ENCODE data around the gene KRT9. TPM values are rescaled to one million over a fixed set of nuclear protein-coding genes. Genes with fewer than 3 reads are reported as not detected.

The KRT9 gene
- total RNA-seq, 1 experiment from 2014 or later, result 0.15 TPM

DNA sequence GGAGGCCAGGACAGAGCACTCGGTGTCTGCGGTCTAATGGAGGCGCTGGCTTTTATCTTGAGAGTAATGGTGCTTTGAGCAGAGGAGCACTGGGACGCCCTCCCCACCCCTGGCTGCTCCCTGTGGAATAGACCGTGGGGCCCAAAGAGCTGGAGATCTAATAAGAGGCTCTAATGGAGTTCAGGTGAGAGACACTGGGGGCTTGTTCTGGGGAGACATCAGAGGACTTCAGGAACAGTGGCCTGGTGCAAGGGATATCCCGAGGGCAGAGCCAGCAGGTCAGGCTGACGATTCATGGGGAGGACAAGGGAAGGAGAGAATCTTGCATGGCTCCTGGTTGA lies 34.3 kb downstream of the KRT9 start:
- no peaks in the 10 kb centered on the region for H3K9me3 ChIP-seq (ENCODE audit: control insufficient read depth in 1 of 2, insufficient read depth in 1 of 2, low read depth in 1 of 2, low read length in 2 of 2)
- DNase-seq (ENCODE audit: low read depth, low spot score) (no peak), ATAC-seq (no peak)
- intact Hi-C loops (cut with micrococcal nuclease), result no loop called here
- no TSS peak for BruUV-seq (replicated peaks)
- CTCF ChIA-PET, result interaction anchor here (4.9 kb wide), 1 partner anchor 11 kb away, joined by 39 read pairs; no protein-coding TSS in a partner anchor
- H3K79me2 ChIP-seq (ENCODE audit: insufficient read depth, low read length), result no peaks in the 10 kb centered on the region
- no peak for TF ChIP-seq FOSL1 (IDR thresholded peaks at IDR 0.05; ENCODE audit: low read depth)
- H3K9me2 ChIP-seq (ENCODE audit: insufficient read depth), result no peaks in the 10 kb centered on the region
- H3K4me3 ChIP-seq (replicated peaks in 1 of 2; ENCODE audit: low read depth in 1 of 2, low read length in 2 of 2), result no peak overlapping the region
- H4K20me1 ChIP-seq (ENCODE audit: insufficient read depth), result no peaks in the 10 kb centered on the region
- H3K27me3 ChIP-seq (ENCODE audit: insufficient read depth, low read length), result no peaks in the 10 kb centered on the region
- POLR2A ChIA-PET, result interaction anchor here (0.9 to 2.3 kb wide), 2 partner anchors 9 to 12 kb away, joined by 4 to 7 read pairs; partner anchors contain the start of gene KRT19
- RAD21 ChIA-PET (ENCODE audit: low non-redundant PET in 1 of 2, low total read pairs in 2 of 2, uncharacterized antibody in 2 of 2, unreplicated experiment in 2 of 2), result no interaction called here
- H2AFZ ChIP-seq (ENCODE audit: low read depth, low read length, poor library complexity, severe bottlenecking), result no peak overlapping the region
- no peak overlapping the region for H3K9ac ChIP-seq (ENCODE audit: low read length)
- no peak overlapping the region for H3K4me2 ChIP-seq (ENCODE audit: low read length)
- H3K27ac ChIP-seq (ENCODE audit: low read depth, low read length), result no peak overlapping the region
- H3K36me3 ChIP-seq (ENCODE audit: control insufficient read depth in 1 of 2, insufficient read depth in 2 of 2, low read length in 2 of 2), result no peaks in the 10 kb centered on the region
- peaks cover 22 to 66% of the 10 kb centered on the region in 2 experiments for H3K4me1 ChIP-seq (ENCODE audit: control insufficient read depth in 1 of 2, insufficient read depth in 2 of 2, low read length in 2 of 2)

DNA sequence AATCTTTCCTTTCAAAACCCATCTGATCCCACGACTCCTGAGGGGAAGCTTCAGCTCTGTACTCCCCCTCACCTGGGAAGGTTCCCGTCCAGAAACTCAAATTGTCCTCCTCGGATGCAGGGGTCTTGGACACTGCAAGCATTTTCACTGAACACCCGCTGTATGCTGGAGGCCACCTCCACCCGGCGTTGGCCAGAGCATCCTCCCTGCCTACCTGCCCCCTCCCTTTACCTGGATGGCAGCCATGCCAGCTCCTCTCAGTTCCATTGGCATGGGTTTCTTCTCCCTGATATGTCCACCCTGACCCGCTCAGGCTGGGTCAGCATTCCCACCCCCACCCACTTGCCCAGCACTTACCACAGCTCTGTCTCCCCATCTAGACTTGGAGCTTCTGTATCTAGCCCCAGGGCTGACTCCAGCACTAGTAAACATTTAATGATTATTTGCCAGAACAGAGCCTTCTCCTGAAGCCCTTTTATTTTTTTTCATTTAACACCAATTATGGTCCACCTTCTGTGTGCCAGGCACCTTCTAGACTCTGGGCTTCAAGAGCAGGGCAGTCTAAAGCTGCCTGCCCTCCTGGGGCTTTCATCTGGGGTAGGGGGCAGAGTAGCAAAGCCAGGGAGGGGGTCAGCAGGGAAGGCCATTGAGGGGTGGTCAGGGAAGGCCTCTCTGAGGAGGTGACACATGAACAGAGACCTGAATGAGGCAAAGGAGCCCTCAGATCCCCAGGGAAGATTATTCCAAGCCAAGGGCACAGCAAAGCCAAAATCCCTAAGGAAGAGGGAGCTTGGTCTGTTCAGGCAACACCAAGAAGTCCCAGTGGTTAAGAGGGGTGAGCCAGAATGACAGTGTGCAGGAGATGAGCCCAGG lies 34.9 kb downstream of the KRT9 start:
- ChIA-PET POLR2A (interaction anchor here (0.7 to 2.3 kb wide), 4 partner anchors 9 to 15 kb away, joined by 3 to 7 read pairs (median 4); partner anchors contain the start of gene KRT19), CTCF (interaction anchor here (1.2 to 4.9 kb wide), 2 partner anchors 12 to 126 kb away, joined by 5 to 39 read pairs; no protein-coding TSS in a partner anchor), RAD21 (ENCODE audit: low non-redundant PET in 1 of 2, low total read pairs in 2 of 2, uncharacterized antibody in 2 of 2, unreplicated experiment in 2 of 2) (interaction anchor here in 1 of 2 experiments (1.0 kb wide), 1 partner anchor 12 kb away, joined by 3 read pairs; no protein-coding TSS in a partner anchor)
- Histone ChIP-seq H3K9ac (ENCODE audit: low read length) (no peak overlapping the region), H3K9me2 (ENCODE audit: insufficient read depth) (no peaks in the 10 kb centered on the region), H3K4me3 (replicated peaks in 1 of 2; ENCODE audit: low read depth in 1 of 2, low read length in 2 of 2) (no peak overlapping the region), H4K20me1 (ENCODE audit: insufficient read depth) (no peaks in the 10 kb centered on the region), H3K79me2 (ENCODE audit: insufficient read depth, low read length) (no peaks in the 10 kb centered on the region), H3K36me3 (ENCODE audit: control insufficient read depth in 1 of 2, insufficient read depth in 2 of 2, low read length in 2 of 2) (no peaks in the 10 kb centered on the region), H3K27me3 (ENCODE audit: insufficient read depth, low read length) (no peaks in the 10 kb centered on the region), H3K4me2 (ENCODE audit: low read length) (no peak overlapping the region), H3K4me1 (ENCODE audit: control insufficient read depth in 1 of 2, insufficient read depth in 2 of 2, low read length in 2 of 2) (peaks cover 22 to 72% of the 10 kb centered on the region in 2 experiments), H2AFZ (ENCODE audit: low read depth, low read length, poor library complexity, severe bottlenecking) (no peak overlapping the region), H3K9me3 (ENCODE audit: control insufficient read depth in 1 of 2, insufficient read depth in 1 of 2, low read depth in 1 of 2, low read length in 2 of 2) (no peaks in the 10 kb centered on the region), H3K27ac (ENCODE audit: low read depth, low read length) (no peak overlapping the region)
- intact Hi-C loops (cut with micrococcal nuclease), result no loop called here
- BruUV-seq (replicated peaks), result no TSS peak
- no peak for ATAC-seq
- DNase-seq (ENCODE audit: low read depth, low spot score), result no peak
- TF ChIP-seq, protein P1, sequence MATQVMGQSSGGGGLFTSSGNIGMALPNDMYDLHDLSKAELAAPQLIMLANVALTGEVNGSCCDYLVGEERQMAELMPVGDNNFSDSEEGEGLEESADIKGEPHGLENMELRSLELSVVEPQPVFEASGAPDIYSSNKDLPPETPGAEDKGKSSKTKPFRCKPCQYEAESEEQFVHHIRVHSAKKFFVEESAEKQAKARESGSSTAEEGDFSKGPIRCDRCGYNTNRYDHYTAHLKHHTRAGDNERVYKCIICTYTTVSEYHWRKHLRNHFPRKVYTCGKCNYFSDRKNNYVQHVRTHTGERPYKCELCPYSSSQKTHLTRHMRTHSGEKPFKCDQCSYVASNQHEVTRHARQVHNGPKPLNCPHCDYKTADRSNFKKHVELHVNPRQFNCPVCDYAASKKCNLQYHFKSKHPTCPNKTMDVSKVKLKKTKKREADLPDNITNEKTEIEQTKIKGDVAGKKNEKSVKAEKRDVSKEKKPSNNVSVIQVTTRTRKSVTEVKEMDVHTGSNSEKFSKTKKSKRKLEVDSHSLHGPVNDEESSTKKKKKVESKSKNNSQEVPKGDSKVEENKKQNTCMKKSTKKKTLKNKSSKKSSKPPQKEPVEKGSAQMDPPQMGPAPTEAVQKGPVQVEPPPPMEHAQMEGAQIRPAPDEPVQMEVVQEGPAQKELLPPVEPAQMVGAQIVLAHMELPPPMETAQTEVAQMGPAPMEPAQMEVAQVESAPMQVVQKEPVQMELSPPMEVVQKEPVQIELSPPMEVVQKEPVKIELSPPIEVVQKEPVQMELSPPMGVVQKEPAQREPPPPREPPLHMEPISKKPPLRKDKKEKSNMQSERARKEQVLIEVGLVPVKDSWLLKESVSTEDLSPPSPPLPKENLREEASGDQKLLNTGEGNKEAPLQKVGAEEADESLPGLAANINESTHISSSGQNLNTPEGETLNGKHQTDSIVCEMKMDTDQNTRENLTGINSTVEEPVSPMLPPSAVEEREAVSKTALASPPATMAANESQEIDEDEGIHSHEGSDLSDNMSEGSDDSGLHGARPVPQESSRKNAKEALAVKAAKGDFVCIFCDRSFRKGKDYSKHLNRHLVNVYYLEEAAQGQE (IDR thresholded peaks at IDR 0.05; ENCODE audit: low read depth), result no peak
- TF ChIP-seq POLR2AphosphoS5 (IDR thresholded peaks at IDR 0.05; ENCODE audit: low read depth, low read length) (no peak), SRF (IDR thresholded peaks at IDR 0.05; ENCODE audit: low read depth) (no peak), EZH2phosphoT487 (IDR thresholded peaks at IDR 0.05; ENCODE audit: borderline replicate concordance) (no peak), SIN3A (IDR thresholded peaks at IDR 0.05; ENCODE audit: low read depth) (no peak), RAD21 (IDR thresholded peaks at IDR 0.05; ENCODE audit: low read depth) (no peak), ZFX (IDR thresholded peaks at IDR 0.05) (no peak), TCF7L2 (IDR thresholded peaks at IDR 0.05; ENCODE audit: borderline replicate concordance, extremely low read depth, insufficient read depth, insufficient read length) (no peak), FOSL1 (IDR thresholded peaks at IDR 0.05; ENCODE audit: low read depth) (no peak), POLR2A (IDR thresholded peaks at IDR 0.05; ENCODE audit: borderline replicate concordance, extremely low read depth, insufficient read depth, insufficient read length) (no peak), ELF1 (IDR thresholded peaks at IDR 0.05; ENCODE audit: borderline replicate concordance, low read depth) (no peak), YY1 (IDR thresholded peaks at IDR 0.05; ENCODE audit: extremely low read depth, insufficient replicate concordance, low read depth, low read length) (no peak)
- TF ChIP-seq, protein P2, sequence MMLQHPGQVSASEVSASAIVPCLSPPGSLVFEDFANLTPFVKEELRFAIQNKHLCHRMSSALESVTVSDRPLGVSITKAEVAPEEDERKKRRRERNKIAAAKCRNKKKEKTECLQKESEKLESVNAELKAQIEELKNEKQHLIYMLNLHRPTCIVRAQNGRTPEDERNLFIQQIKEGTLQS (IDR thresholded peaks at IDR 0.05), result no peak
